Keratinocyte (primary cell): ENCODE results near the gene ALOX5AP. TPM values are rescaled to one million over a fixed set of nuclear protein-coding genes. Genes with fewer than 3 reads are reported as not detected.

Source experiments
- DNase-seq: peaks from one replicate; pipeline ENCODE4 v3.0.0-alpha.2; 2011; ENCODE audit warnings: low read depth, missing footprints, low spot score
- FAIRE-seq: peaks from 2 replicates; lab custom pipeline; 2011; peaks lifted over from hg19 to GRCh38; lab: Jason Lieb, UNC
- H2AFZ ChIP-seq: 2 replicates; pipeline ENCODE4 v1.6.0; 2012; ENCODE audit warnings: low read length, control low read depth, inconsistent platforms; ENCODE audit not compliant: control insufficient read depth
- H3K27ac ChIP-seq: 2 replicates; pipeline ENCODE4 v1.5.1; 2011; ENCODE audit warnings: low read length; ENCODE audit not compliant: control insufficient read depth, insufficient read depth
- H3K27me3 ChIP-seq: 3 replicates; pipeline ENCODE4 v1.6.0; 2011; ENCODE audit warnings: low read length; ENCODE audit not compliant: control insufficient read depth, insufficient read depth; ENCODE audit errors: extremely low read depth
- H3K36me3 ChIP-seq, 2 experiments: 2 replicates in 1 of 2; 3 replicates in 1 of 2; pipeline ENCODE4 v1.5.1; 2011; ENCODE audit warnings: low read length in 2 of 2, mild to moderate bottlenecking in 1 of 2; ENCODE audit not compliant: control insufficient read depth in 2 of 2, insufficient read depth in 2 of 2; ENCODE audit errors: extremely low read depth in 1 of 2
- H3K4me1 ChIP-seq: 3 replicates; pipeline ENCODE4 v1.5.1; 2011; ENCODE audit warnings: low read length; ENCODE audit not compliant: control insufficient read depth, insufficient read depth; ENCODE audit errors: extremely low read depth
- H3K4me2 ChIP-seq: 3 replicates; pipeline ENCODE4 v1.6.0; 2011; ENCODE audit warnings: low read depth, low read length; ENCODE audit not compliant: control insufficient read depth, insufficient read depth; ENCODE audit errors: extremely low read depth
- H3K4me3 ChIP-seq, 3 experiments: fragments of 200-600 bp in 1 of 3; sonication (generic) in 1 of 3; 2 replicates in 2 of 3; 3 replicates in 1 of 3; pipeline ENCODE4 v1.5.1; 2011 to 2016; ENCODE audit warnings: low read length in 3 of 3, mild to moderate bottlenecking in 3 of 3, control low read depth in 2 of 3, inconsistent platforms in 1 of 3, low read depth in 1 of 3, mixed read lengths in 1 of 3, mixed run types in 1 of 3, moderate library complexity in 1 of 3; ENCODE audit not compliant: control insufficient read depth in 2 of 3, insufficient read depth in 2 of 3; ENCODE audit errors: extremely low read depth in 1 of 3
- H3K79me2 ChIP-seq: 2 replicates; pipeline ENCODE4 v1.6.0; 2012; ENCODE audit warnings: low read length; ENCODE audit not compliant: control insufficient read depth, insufficient read depth
- H3K9ac ChIP-seq: 3 replicates; pipeline ENCODE4 v1.6.0; 2011; ENCODE audit warnings: low read length; ENCODE audit not compliant: control insufficient read depth, insufficient read depth; ENCODE audit errors: extremely low read depth
- H3K9me1 ChIP-seq: 3 replicates; pipeline ENCODE4 v1.6.0; 2011; ENCODE audit warnings: low read length; ENCODE audit not compliant: control insufficient read depth, insufficient read depth; ENCODE audit errors: extremely low read depth
- H3K9me3 ChIP-seq: 2 replicates; pipeline ENCODE4 v1.5.1; 2012; ENCODE audit warnings: low read depth, low read length; ENCODE audit not compliant: control insufficient read depth
- H4K20me1 ChIP-seq: 3 replicates; pipeline ENCODE4 v1.6.0; 2011; ENCODE audit warnings: low read length; ENCODE audit not compliant: control insufficient read depth, insufficient read depth; ENCODE audit errors: extremely low read depth
- CTCF ChIP-seq, 3 experiments: IDR thresholded peaks in 1 of 3; conservative IDR thresholded peaks in 1 of 3; optimal IDR thresholded peaks in 1 of 3; 2 replicates in 2 of 3; 3 replicates in 1 of 3; pipeline versions ENCODE3 to v1.5.1; 2011; ENCODE audit warnings: low read length in 3 of 3, mild to moderate bottlenecking in 3 of 3, moderate library complexity in 2 of 3, control low read depth in 1 of 3, inconsistent platforms in 1 of 3; ENCODE audit not compliant: insufficient read depth in 2 of 3; ENCODE audit errors: extremely low read depth in 1 of 3
- EZH2 ChIP-seq: IDR thresholded peaks from one replicate; pipeline ENCODE4 v1.6.1; 2012; ENCODE audit warnings: inconsistent platforms, mild to moderate bottlenecking, low read length, moderate library complexity
- dilution Hi-C: fragments of 300-500 bp; cut with MboI; formaldehyde crosslinking; loops from one replicate; pipeline ENCODE4 v1.7.0; 2020; ENCODE audit warnings: low sequenced_read_pairs; ENCODE audit not compliant: extremely low pct_ligation_motif_present
- polyA plus RNA-seq, 5 experiments: library from polyadenylated mRNA; depleted of rRNA in 3 of 5; stranded (reverse) in 3 of 5; stranded (forward) in 1 of 5; unstranded in 1 of 5; fragments of >200 nt; gene quantifications; 1 replicate in 1 of 5; 2 replicates in 3 of 5; 3 replicates in 1 of 5; pipeline versions ENCODE4 v1.2.1 to v1.2.3, GENCODE V29; 2011 to 2012; ENCODE audit warnings: missing spikeins in 2 of 5, low read depth in 1 of 5, low replicate concordance in 1 of 5

Gene ALOX5AP
- polyA plus RNA-seq, 1 donor (not counting 4 experiments of a cell fraction or from before 2014, with no cell fraction given) = 0.31 TPM

- no peaks in the 10 kb centered on the region for H3K79me2 ChIP-seq
- H4K20me1 ChIP-seq = no peaks in the 10 kb centered on the region
- H3K36me3 ChIP-seq = no peaks in the 10 kb centered on the region
- H3K4me1 ChIP-seq = peaks cover 11% of the 10 kb centered on the region
- peak overlapping the region; percentile 90 for H3K4me2 ChIP-seq
- peak overlapping the region; percentile 28 for H3K27ac ChIP-seq
- dilution Hi-C loops = no loop called here
- peak overlapping the region; percentile 39 for H3K9ac ChIP-seq
- DNase-seq (peak; percentile 32), FAIRE-seq (peak; percentile 78)
- H3K4me3 ChIP-seq = peak overlapping the region; percentile 27 to 74 (median 46)
- H3K27me3 ChIP-seq = no peaks in the 10 kb centered on the region
- H2AFZ ChIP-seq = peak overlapping the region; percentile 96
- H3K9me1 ChIP-seq = no peaks in the 10 kb centered on the region
- TF ChIP-seq CTCF (optimal IDR thresholded peaks at IDR 0.05 in 1 of 3, IDR thresholded peaks at IDR 0.05 in 1 of 3, conservative IDR thresholded peaks at IDR 0.05 in 1 of 3; ENCODE audit: extremely low read depth in 1 of 3, insufficient read depth in 2 of 3, low read length in 3 of 3) = no peak
- TF ChIP-seq EZH2 = no peak
- H3K9me3 ChIP-seq = no peaks in the 10 kb centered on the region
These were observed 44.8 kb upstream of the ALOX5AP start for GRCh38 chr13:30690282-30691188.

- dilution Hi-C loops = no loop called here
These were observed 43.2 kb upstream of the ALOX5AP start for GRCh38 chr13:30692113-30692512.

More at GRCh38 chr13:30692113-30692512, 43.2 kb upstream of the ALOX5AP start:
- peaks cover 11% of the 10 kb centered on the region for H3K4me1 ChIP-seq
- no peaks in the 10 kb centered on the region for H3K36me3 ChIP-seq
- no peak for DNase-seq
- no peaks in the 10 kb centered on the region for H3K79me2 ChIP-seq
- H3K27ac ChIP-seq = no peak overlapping the region
- H3K4me2 ChIP-seq = no peak overlapping the region
- no peak overlapping the region for H3K4me3 ChIP-seq
- H3K9ac ChIP-seq = no peak overlapping the region
- H3K9me3 ChIP-seq = no peaks in the 10 kb centered on the region
- H3K27me3 ChIP-seq = no peaks in the 10 kb centered on the region
- H4K20me1 ChIP-seq = no peaks in the 10 kb centered on the region
- TF ChIP-seq CTCF (optimal IDR thresholded peaks at IDR 0.05 in 1 of 3, IDR thresholded peaks at IDR 0.05 in 1 of 3, conservative IDR thresholded peaks at IDR 0.05 in 1 of 3; ENCODE audit: extremely low read depth in 1 of 3, insufficient read depth in 2 of 3, low read length in 3 of 3) (no peak), EZH2 (no peak)
- no peaks in the 10 kb centered on the region for H3K9me1 ChIP-seq
- FAIRE-seq = no peak
- no peak overlapping the region for H2AFZ ChIP-seq
